Suprapubic skin (tissue), 4 donors: ENCODE measurements around the gene PGPEP1.

Experiments
- EP300 ChIP-seq: sonication (generic); formaldehyde crosslinking; IDR thresholded peaks from one replicate; pipeline ENCODE4 v1.6.1; 2017; ENCODE audit warnings: antibody characterized with exemption
- POLR2A ChIP-seq, 2 donors: fragments of 450-650 bp; IDR thresholded peaks; one replicate each; pipeline ENCODE4 v1.6.1; 2017; ENCODE audit warnings: antibody characterized with exemption in 2 of 2, mild to moderate bottlenecking in 2 of 2, moderate library complexity in 2 of 2
- POLR2AphosphoS5 ChIP-seq, 3 donors: sonication (generic); formaldehyde crosslinking; IDR thresholded peaks; one replicate each; pipeline ENCODE4 v1.6.1; 2017; ENCODE audit warnings: antibody characterized with exemption in 3 of 3
- TF ChIP-seq, protein P1 (sequence below), 2 donors: fragments of 200-600 bp in 1 of 2; fragments of 450-650 bp in 1 of 2; sonication (generic) in 1 of 2; IDR thresholded peaks; one replicate each; pipeline ENCODE4 v1.5.1; 2016 to 2019; ENCODE audit warnings: antibody characterized with exemption in 2 of 2, mild to moderate bottlenecking in 1 of 2, moderate library complexity in 1 of 2

DNA sequence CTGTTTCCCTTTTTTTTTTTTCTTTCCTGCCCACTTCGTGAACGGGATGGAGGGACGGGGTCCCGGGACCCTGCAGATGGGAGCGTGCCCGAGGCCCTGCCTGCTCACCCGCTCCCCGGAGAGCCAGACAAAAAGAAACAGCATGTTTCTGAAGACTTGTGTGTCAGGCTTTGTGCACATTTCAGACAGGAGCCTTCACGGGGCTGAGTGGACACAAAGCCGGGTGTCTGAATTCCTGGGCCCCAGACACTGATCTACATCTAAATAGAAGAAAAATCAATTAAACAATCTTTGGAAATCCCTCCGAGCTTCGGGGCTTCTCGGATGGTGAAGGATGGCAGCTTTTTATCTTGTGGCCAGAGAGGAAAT lies 4.2 kb downstream of the PGPEP1 start:
- no peak for TF ChIP-seq POLR2AphosphoS5 (IDR thresholded peaks at IDR 0.05)
- TF ChIP-seq, protein P1, sequence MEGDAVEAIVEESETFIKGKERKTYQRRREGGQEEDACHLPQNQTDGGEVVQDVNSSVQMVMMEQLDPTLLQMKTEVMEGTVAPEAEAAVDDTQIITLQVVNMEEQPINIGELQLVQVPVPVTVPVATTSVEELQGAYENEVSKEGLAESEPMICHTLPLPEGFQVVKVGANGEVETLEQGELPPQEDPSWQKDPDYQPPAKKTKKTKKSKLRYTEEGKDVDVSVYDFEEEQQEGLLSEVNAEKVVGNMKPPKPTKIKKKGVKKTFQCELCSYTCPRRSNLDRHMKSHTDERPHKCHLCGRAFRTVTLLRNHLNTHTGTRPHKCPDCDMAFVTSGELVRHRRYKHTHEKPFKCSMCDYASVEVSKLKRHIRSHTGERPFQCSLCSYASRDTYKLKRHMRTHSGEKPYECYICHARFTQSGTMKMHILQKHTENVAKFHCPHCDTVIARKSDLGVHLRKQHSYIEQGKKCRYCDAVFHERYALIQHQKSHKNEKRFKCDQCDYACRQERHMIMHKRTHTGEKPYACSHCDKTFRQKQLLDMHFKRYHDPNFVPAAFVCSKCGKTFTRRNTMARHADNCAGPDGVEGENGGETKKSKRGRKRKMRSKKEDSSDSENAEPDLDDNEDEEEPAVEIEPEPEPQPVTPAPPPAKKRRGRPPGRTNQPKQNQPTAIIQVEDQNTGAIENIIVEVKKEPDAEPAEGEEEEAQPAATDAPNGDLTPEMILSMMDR (IDR thresholded peaks at IDR 0.05), result no peak
- TF ChIP-seq EP300, result no peak
- no peak for TF ChIP-seq POLR2A (IDR thresholded peaks at IDR 0.05)
